GM18861 (cell line): Measurements from ENCODE around the gene CDC20.
A peak's percentile ranks its signal among the peaks of the same experiment; 100 is the strongest.
"Not testable (repeated sequence)": the region's sequence is repeated elsewhere in the genome, so short reads cannot be mapped to it uniquely, and the experiment has no call there.

Experiments
- ATAC-seq: cut with Tn5 transposase; IDR thresholded peaks from one replicate; pipeline ENCODE4 v1.9.1; 2021; ENCODE audit not compliant: unreplicated experiment

Gene CDC20

DNA sequence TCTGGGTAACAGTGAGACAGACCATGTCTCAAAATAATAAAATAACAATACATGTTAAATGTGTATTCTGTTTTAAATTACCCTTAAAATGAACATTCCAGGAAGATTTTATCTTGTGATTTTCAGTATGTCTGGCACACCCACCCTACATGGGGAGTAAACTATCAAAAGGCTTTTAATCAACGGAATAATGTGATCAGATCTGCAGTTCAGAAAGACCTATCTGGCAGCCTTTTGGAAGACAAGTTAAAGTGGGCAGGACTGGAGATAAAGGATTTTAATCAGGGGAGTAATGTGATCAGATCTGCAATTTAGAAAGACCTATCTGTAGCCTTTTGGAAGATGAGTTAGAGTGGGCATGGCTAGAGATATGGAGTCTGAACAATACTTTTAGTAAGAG lies 20.7 kb downstream of the CDC20 start:
- ATAC-seq, result no peak

DNA sequence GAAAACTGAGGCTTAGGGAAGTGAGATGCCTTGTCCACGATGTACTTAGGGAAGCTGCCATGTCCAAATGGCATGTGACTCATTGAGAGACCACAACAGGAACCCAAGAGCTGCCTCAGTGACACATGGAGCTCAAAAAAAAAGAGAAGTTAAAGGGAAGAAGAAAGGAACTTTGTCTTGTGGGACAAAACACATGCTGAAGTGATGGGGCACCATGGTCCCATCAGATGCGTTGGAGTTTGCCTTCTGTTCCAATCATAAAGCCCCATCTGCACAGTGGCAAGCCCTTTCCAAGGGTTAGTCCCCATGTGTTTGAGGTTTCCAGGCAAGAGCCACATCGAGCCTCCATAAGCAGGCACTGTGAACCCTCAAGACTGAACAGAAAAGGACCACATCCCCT lies 22.8 kb downstream of the CDC20 start:
- ATAC-seq, result no peak

DNA sequence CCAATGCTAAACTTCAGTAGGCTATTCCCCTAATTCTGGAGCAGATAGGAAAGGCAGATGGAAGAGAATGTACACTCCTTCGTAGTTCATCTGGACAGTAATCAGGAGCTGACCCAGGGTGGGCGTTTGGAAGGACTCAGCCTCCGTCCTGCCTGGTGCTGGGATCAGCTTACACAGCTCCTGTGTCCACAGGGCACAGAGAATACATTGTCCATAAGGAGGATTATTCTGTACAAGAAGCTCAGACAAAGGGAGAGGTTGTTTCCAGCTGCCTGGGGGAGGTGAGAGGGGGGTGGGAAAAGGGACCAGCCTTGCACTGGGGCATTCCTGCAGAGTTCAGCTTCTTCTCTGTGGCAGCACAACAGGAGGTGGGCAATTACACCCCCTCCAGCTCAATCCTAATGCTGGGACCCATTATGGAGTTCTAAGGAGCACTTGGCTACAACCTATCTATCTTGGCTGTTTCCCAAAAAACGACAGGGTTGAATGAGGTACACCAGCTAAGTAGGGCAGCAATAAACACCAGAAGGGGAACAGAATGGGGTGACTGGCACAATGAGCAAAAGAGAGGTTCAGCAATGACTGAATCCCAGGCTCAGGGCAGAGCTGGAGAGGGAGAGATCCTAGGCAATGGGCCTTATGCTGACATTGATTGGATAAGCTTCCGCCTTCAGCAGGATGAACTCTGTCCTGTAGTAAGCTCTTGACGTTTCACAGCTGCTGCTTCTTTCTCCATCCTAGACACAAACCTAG lies 23.4 kb downstream of the CDC20 start:
- no peak for ATAC-seq

DNA sequence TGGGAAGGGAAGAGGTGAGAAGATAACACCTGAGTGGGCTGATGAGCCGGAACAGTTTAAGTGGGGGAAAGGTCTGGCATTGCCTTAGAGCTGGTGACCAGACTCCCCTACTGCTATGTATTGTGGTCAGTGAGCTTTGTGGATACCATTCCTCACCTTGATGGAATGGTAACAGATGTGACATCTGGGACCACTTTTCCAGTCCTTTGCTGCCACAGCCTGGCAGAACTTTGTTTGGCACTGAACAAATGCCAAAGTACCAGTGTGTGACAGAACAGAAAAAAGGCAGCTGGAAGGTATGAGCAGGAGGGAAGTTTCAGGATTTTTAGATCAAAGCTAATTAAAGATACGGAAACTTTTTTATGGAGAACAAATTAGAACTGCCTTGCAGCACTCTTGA lies 24.7 kb downstream of the CDC20 start:
- no peak for ATAC-seq

DNA sequence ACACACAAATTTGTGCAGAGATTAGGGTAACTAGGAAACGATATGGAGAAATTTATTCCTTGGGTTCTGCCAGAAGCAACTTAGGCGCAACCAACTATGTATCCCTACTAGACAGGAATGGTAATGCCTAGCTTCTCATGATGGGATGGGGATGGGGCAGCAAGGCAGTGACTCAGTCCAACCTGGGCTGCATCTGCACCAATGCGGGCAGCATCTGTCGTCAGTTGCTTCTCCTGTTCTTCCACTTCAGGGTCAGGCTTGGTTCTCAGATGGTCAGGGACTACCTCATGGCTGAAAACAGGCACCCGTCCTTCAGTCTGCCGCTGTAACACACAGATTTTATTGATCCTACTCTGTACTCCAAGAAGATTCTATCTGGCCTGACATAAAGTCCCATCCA lies 27.9 kb downstream of the CDC20 start:
- ATAC-seq, result no peak

GRCh38 chr1:43387976-43388599 lies 29.3 kb downstream of the CDC20 start:
- no peak for ATAC-seq

- ATAC-seq, result no peak
These were observed 29.8 kb downstream of the CDC20 start for GRCh38 chr1:43388613-43389012.

GRCh38 chr1:43389326-43390313 lies 30.8 kb downstream of the CDC20 start, which contains the start of the genes MED8 and SZT2:
Gene MED8, minus strand, starts transcription at chr1:43389800. Its CDS starts 36 bp downstream, at chr1:43389764.
Gene SZT2, plus strand, starts transcription at chr1:43389899. Its CDS starts 70 bp downstream, at chr1:43389969.
- ATAC-seq, result peak; percentile 74

GRCh38 chr1:43392702-43393101 lies 33.9 kb downstream of the CDC20 start:
- no peak for ATAC-seq

- ATAC-seq, result no peak
These were observed 36.7 kb downstream of the CDC20 start for GRCh38 chr1:43395523-43395922.

DNA sequence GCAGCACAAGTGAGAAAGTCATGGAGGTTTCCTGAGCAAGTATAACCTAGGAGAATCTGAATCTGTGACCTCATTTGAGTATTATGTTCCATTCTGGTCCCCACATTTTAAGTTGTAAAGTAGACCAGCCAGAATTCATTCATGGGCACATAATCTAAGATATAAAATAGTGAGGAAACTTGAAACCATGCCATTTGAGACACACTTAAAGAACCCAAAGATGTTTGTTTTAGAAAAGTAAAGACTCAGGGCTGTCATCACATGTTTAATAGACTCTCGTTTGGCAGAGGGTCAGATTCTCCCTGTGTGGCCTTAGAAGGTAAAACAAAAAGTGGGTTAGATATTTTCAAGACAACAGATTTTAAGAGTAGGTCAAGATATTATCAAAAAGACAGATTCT lies 37.3 kb downstream of the CDC20 start:
- no peak for ATAC-seq

- no peak for ATAC-seq
These were observed 39.4 kb downstream of the CDC20 start for GRCh38 chr1:43398227-43398626.

DNA sequence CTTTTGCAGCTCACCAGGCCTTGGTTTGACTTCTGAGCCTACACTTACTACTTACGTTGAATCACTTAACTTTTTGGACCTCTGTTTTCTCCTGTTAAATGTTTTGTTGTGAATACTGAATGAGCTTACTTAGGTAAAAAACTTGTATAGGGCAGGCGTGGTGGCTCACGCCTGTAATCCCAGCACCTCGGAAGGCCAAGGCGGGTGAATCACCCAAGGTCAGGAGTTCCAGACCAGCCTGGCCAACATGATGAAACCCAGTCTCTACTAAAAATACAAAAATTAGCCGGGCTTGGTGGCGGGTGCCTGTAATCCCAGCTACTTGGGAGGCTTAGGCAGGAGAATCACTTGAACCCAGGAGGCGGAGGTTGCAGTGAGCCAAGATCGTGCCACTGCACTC lies 41.7 kb downstream of the CDC20 start:
- ATAC-seq, result not testable (repeated sequence)

GRCh38 chr1:43402089-43402865 lies 43.5 kb downstream of the CDC20 start:
- no peak for ATAC-seq

DNA sequence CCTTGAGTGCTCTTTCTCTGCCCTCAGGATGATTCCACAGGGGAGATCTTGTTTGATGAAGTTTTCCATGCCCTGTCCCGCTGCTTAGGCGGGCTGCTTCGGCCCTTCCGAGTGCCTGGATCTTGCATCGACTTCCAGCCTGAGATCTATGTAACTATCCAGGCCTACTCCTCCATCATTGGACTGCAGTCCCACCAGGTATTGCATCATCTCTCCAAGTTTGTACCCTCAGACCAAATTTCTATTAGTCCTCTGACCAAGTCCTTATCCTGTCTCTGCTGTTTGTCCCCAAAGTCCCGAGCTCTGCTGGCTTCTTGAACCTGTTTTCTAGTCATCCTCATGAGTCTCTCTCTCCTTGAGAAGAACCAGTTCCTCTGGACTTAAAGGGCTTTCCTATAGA lies 45.6 kb downstream of the CDC20 start:
- no peak for ATAC-seq

- ATAC-seq, result no peak
These were observed 46.6 kb downstream of the CDC20 start for GRCh38 chr1:43405219-43405875.

GRCh38 chr1:43405876-43406234 lies 47.1 kb downstream of the CDC20 start:
- no peak for ATAC-seq

DNA sequence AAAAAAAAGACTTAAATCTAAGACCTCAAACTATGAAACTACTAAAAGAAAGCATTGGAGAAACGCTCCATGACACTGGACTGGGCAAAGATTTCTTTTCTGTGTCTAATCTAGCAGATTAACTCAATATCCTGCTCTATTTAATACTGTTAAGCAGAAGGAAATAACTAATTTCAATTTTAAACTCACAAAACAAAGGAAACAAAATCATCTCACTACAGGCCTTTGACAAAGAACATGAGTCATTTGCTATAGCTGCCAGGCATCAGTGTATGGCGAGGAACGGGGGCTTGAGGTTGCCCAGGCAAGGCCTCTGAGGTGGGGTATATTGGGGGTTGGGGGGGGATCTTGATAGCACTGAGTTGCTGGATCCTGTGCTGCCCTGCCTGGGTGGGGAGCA lies 51.8 kb downstream of the CDC20 start:
- no peak for ATAC-seq
